B cell (primary cell): Measurements from ENCODE around the gene ABCB1. TPM values are rescaled to one million over a fixed set of nuclear protein-coding genes. Genes with fewer than 3 reads are reported as not detected.

Experiments
- ATAC-seq: fragments of 200-7000 bp; cut with Tn5 transposase; one replicate; pipeline ENCODE4 v1.10.0; 2021; ENCODE audit warnings: low read depth, mild to moderate bottlenecking, moderate number of reproducible peaks, moderate library complexity
- CTCF ChIA-PET: fragments of 350-600 bp; sonication (Branson Sonifier 250); formaldehyde crosslinking; loops from one replicate; lab custom pipeline; 2021; ENCODE audit warnings: antibody characterized with exemption, inconsistent platforms; lab: Charles Lee
- POLR2A ChIA-PET: fragments of 350-600 bp; sonication (Branson Sonifier 250); formaldehyde crosslinking; loops from one replicate; lab custom pipeline; 2021; ENCODE audit warnings: antibody characterized with exemption; lab: Charles Lee
- DNase-seq: peaks from one replicate; pipeline ENCODE4 v3.0.0; 2013
- H2AFZ ChIP-seq: 2 replicates; pipeline ENCODE4 v1.6.1; 2012; ENCODE audit warnings: mild to moderate bottlenecking, low read depth, low read length; ENCODE audit not compliant: insufficient read depth, poor library complexity, severe bottlenecking
- H3K27ac ChIP-seq, 2 donors: 1 replicate in 1 of 2; 2 replicates in 1 of 2; pipeline ENCODE4 v1.5.1; 2012 to 2013; ENCODE audit warnings: low read length in 2 of 2, mild to moderate bottlenecking in 2 of 2, moderate library complexity in 1 of 2
- H3K27me3 ChIP-seq, 4 experiments: fragments of 200-600 bp in 1 of 4; sonication (generic) in 1 of 4; replicated peaks in 1 of 4; 1 replicate in 2 of 4; 2 replicates in 2 of 4; pipeline versions ENCODE4 v1.6.1 to v1.7.0; 2013 to 2016; ENCODE audit warnings: low read length in 3 of 4, mild to moderate bottlenecking in 2 of 4, mixed read lengths in 1 of 4, moderate library complexity in 1 of 4; ENCODE audit not compliant: insufficient read depth in 4 of 4, control insufficient read depth in 3 of 4; ENCODE audit errors: control extremely low read depth in 1 of 4
- H3K36me3 ChIP-seq, 2 experiments: replicated peaks in 1 of 2; 1 replicate in 1 of 2; 2 replicates in 1 of 2; pipeline versions ENCODE4 v1.6.1 to v1.7.1; 2013; ENCODE audit warnings: low read length in 1 of 2; ENCODE audit not compliant: insufficient read depth in 2 of 2, control insufficient read depth in 1 of 2; ENCODE audit errors: control extremely low read depth in 1 of 2, extremely low read depth in 1 of 2
- H3K4me1 ChIP-seq, 2 donors: fragments of 200-600 bp in 1 of 2; sonication (generic) in 1 of 2; 1 replicate in 1 of 2; 2 replicates in 1 of 2; pipeline versions ENCODE4 v1.5.1 to v1.6.1; 2013 to 2017; ENCODE audit warnings: low read length in 2 of 2; ENCODE audit not compliant: control insufficient read depth in 2 of 2, insufficient read depth in 2 of 2
- H3K4me2 ChIP-seq: replicated peaks from 2 replicates; pipeline ENCODE3; 2012; ENCODE audit warnings: mild to moderate bottlenecking, low read depth, low read length; ENCODE audit not compliant: poor library complexity, severe bottlenecking
- H3K4me3 ChIP-seq, 5 experiments: fragments of 200-600 bp in 1 of 5; sonication (generic) in 1 of 5; 1 replicate in 3 of 5; 2 replicates in 2 of 5; pipeline versions ENCODE4 v1.5.1 to v1.7.0; 2011 to 2016; ENCODE audit warnings: low read length in 4 of 5, mild to moderate bottlenecking in 4 of 5, low read depth in 2 of 5, control low read depth in 1 of 5, moderate library complexity in 1 of 5; ENCODE audit not compliant: insufficient read depth in 1 of 5; ENCODE audit errors: control extremely low read depth in 1 of 5, extremely low read depth in 1 of 5
- H3K79me2 ChIP-seq: fragments of 200-600 bp; sonication (generic); one replicate; pipeline ENCODE4 v1.6.0; 2016; ENCODE audit warnings: low read length; ENCODE audit not compliant: control insufficient read depth, insufficient read depth
- H3K9ac ChIP-seq: fragments of 200-600 bp; sonication (generic); 2 replicates; pipeline ENCODE4 v1.6.1; 2017; ENCODE audit warnings: mild to moderate bottlenecking, low read length, moderate library complexity
- H3K9me3 ChIP-seq, 3 donors: one replicate each; pipeline versions ENCODE4 v1.6.1 to v1.7.1; 2013; ENCODE audit warnings: low read length in 2 of 3; ENCODE audit not compliant: control insufficient read depth in 2 of 3, insufficient read depth in 1 of 3; ENCODE audit errors: control extremely low read depth in 1 of 3
- H4K20me1 ChIP-seq: 2 replicates; pipeline ENCODE4 v1.6.0; 2012; ENCODE audit warnings: mild to moderate bottlenecking, low read length; ENCODE audit not compliant: insufficient read depth, control insufficient read depth, poor library complexity, severe bottlenecking
- H3K27ac Mint-ChIP-seq: one replicate; pipeline ENCODE4 v1.8.0; 2021; ENCODE audit warnings: mixed read lengths
- H3K27me3 Mint-ChIP-seq: one replicate; pipeline ENCODE4 v1.8.0; 2021; ENCODE audit warnings: mixed read lengths
- H3K4me1 Mint-ChIP-seq: one replicate; pipeline ENCODE4 v1.8.0; 2021; ENCODE audit warnings: mixed read lengths
- H3K4me3 Mint-ChIP-seq: one replicate; pipeline ENCODE4 v1.8.0; 2021; ENCODE audit warnings: mixed read lengths
- H3K9me3 Mint-ChIP-seq: one replicate; pipeline ENCODE4 v1.8.0; 2022; ENCODE audit warnings: mixed read lengths; ENCODE audit not compliant: insufficient read depth
- CTCF ChIP-seq: fragments of 200-600 bp; IDR thresholded peaks from one replicate; pipeline ENCODE4 v1.8.0; 2022; ENCODE audit warnings: antibody characterized with exemption, mild to moderate bottlenecking
- EZH2 ChIP-seq: IDR thresholded peaks from 2 replicates; pipeline ENCODE4 v1.6.1; 2012; ENCODE audit warnings: borderline replicate concordance, low read depth, mild to moderate bottlenecking, moderate library complexity, low read length; ENCODE audit not compliant: insufficient read depth, poor library complexity, severe bottlenecking
- WGBS: methylation state at CpG from one replicate; pipeline ENCODE4 v1.1.5; 2013; ENCODE audit warnings: missing lambda C conversion rate; ENCODE audit not compliant: insufficient coverage; 5-methylcytosine and 5-hydroxymethylcytosine counted together
- intact Hi-C: fragments of 100-400 bp; cut with micrococcal nuclease; formaldehyde crosslinking; loops from one replicate; pipeline ENCODE4 v1.10.0; 2022
- polyA plus RNA-seq: library from polyadenylated mRNA; depleted of rRNA; stranded (reverse); fragments of >200 nt; gene quantifications from 2 replicates; pipeline ENCODE4 v1.2.3, GENCODE V29; 2012
- total RNA-seq, 2 donors: library from RNA; stranded (reverse); fragments of 120-200 nt in 1 of 2; gene quantifications; 1 replicate in 1 of 2; 2 replicates in 1 of 2; pipeline versions ENCODE4 v1.2.3 to v1.2.4, GENCODE V29; 2013 to 2022

Gene ABCB1
- total and polyA plus RNA-seq, 2 donors (not counting 1 experiment from before 2014, with no cell fraction given), result 8.5 to 21.7 TPM

- H4K20me1 ChIP-seq, result no peaks in the 10 kb centered on the region
- no CpG with 5 or more reads among the region's 1 CpG for WGBS
- TF ChIP-seq CTCF, result no peak
- no peak for TF ChIP-seq EZH2
- no peak overlapping the region for H3K4me3 ChIP-seq
- intact Hi-C loops, result no loop called here
- no peaks in the 10 kb centered on the region for H3K9me3 ChIP-seq
- H3K4me2 ChIP-seq, result no peak overlapping the region
- DNase-seq (no peak), ATAC-seq (no peak)
- H3K79me2 ChIP-seq, result no peaks in the 10 kb centered on the region
- no peak overlapping the region for H3K27ac ChIP-seq
- CTCF ChIA-PET, result no interaction called here
- Mint-ChIP-seq H3K27me3 (no peaks in the 10 kb centered on the region), H3K9me3 (no peaks in the 10 kb centered on the region), H3K27ac (no peak overlapping the region), H3K4me1 (no peaks in the 10 kb centered on the region), H3K4me3 (no peak overlapping the region)
- H3K9ac ChIP-seq, result no peak overlapping the region
- no peak overlapping the region for H2AFZ ChIP-seq
- peaks cover 0 to 9% of the 10 kb centered on the region in 2 experiments for H3K36me3 ChIP-seq
- H3K27me3 ChIP-seq, result no peaks in the 10 kb centered on the region
- POLR2A ChIA-PET, result no interaction called here
- H3K4me1 ChIP-seq, result no peaks in the 10 kb centered on the region
Observed at GRCh38 chr7:87543623-87544022, 57.1 kb downstream of the ABCB1 start.

- Histone ChIP-seq H3K9me3 (no peaks in the 10 kb centered on the region), H3K27me3 (no peaks in the 10 kb centered on the region), H3K4me3 (no peak overlapping the region), H3K36me3 (peaks cover 0 to 9% of the 10 kb centered on the region in 2 experiments), H3K27ac (no peak overlapping the region), H3K9ac (no peak overlapping the region), H2AFZ (no peak overlapping the region), H3K79me2 (no peaks in the 10 kb centered on the region), H3K4me1 (no peaks in the 10 kb centered on the region), H3K4me2 (no peak overlapping the region), H4K20me1 (no peaks in the 10 kb centered on the region)
- no CpG with 5 or more reads among the region's 1 CpG for WGBS
- Mint-ChIP-seq H3K4me1 (no peaks in the 10 kb centered on the region), H3K4me3 (no peak overlapping the region), H3K27me3 (peaks cover 4% of the 10 kb centered on the region), H3K27ac (no peak overlapping the region), H3K9me3 (no peaks in the 10 kb centered on the region)
- TF ChIP-seq CTCF, result no peak
- no peak for TF ChIP-seq EZH2
- no peak for DNase-seq
- CTCF ChIA-PET, result no interaction called here
- POLR2A ChIA-PET, result no interaction called here
- no peak for ATAC-seq
- intact Hi-C loops, result no loop called here
Observed at GRCh38 chr7:87541648-87542047, 59.0 kb downstream of the ABCB1 start.
